ENCODE measurements around the gene MEIOC.
"Not testable (repeated sequence)": the region's sequence is repeated elsewhere in the genome, so short reads cannot be mapped to it uniquely, and the experiment has no call there.

MEIOC gene

DNA sequence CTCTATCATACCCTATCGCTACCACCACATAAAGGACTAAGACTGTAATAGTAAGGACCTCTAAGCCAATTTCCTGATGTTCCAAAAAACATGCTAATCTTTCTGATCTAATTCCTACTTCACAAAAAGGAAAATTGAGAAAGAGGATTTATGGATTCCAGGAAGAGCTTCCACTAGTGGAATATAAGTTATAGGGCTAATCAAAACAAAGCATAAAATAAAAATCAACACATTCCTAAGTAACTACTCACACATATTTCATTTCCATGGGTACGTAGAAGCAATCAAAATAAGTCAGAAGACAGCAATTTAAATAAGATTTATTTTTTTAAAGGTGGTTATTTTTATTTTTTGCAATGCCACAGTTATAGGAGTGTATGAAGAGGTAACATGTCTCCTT is 20.9 kb downstream of the MEIOC start:
- Histone ChIP-seq H3K36me3 (ENCODE audit: control insufficient read depth, insufficient read depth, low read length) (peaks cover 43% of the 10 kb centered on the region), H3K27me3 (ENCODE audit: control insufficient read depth, insufficient read depth, low read length) (no peaks in the 10 kb centered on the region), H3K27ac (ENCODE audit: low read depth, low read length) (no peak overlapping the region), H3K4me3 (ENCODE audit: low read depth, low read length) (no peak overlapping the region), H3K9me3 (ENCODE audit: control insufficient read depth, insufficient read depth, low read length) (no peaks in the 10 kb centered on the region), H3K9ac (ENCODE audit: low read depth, low read length) (no peak overlapping the region), H3K4me1 (ENCODE audit: control insufficient read depth, insufficient read depth, low read length) (no peaks in the 10 kb centered on the region)

DNA sequence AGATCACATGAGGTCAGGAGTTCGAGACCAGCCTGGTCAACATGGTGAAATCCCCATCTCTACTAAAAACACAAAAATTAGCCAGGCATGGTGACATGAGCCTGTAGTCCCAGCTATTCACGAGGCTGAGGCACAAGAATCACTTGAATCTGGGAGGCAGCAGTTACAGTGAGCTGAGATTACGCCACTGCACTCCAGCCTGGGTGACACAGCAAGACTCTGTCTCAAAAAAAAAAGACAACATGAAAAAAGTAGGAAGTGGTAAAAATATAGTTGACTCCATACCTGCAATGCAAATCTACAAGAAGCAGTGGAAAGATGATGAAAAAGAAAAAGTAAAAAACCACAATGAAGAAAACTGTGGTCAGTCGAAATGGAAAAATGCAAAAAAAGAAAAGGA is 27.0 kb downstream of the MEIOC start:
- H3K4me1 ChIP-seq (ENCODE audit: control insufficient read depth, insufficient read depth, low read length); H3K9ac ChIP-seq (ENCODE audit: low read depth, low read length); H3K27ac ChIP-seq (ENCODE audit: low read depth, low read length); H3K27me3 ChIP-seq (ENCODE audit: control insufficient read depth, insufficient read depth, low read length); H3K9me3 ChIP-seq (ENCODE audit: control insufficient read depth, insufficient read depth, low read length); H3K4me3 ChIP-seq (ENCODE audit: low read depth, low read length): not testable (repeated sequence)
- H3K36me3 ChIP-seq (ENCODE audit: control insufficient read depth, insufficient read depth, low read length), result peaks cover 56% of the 10 kb centered on the region

DNA sequence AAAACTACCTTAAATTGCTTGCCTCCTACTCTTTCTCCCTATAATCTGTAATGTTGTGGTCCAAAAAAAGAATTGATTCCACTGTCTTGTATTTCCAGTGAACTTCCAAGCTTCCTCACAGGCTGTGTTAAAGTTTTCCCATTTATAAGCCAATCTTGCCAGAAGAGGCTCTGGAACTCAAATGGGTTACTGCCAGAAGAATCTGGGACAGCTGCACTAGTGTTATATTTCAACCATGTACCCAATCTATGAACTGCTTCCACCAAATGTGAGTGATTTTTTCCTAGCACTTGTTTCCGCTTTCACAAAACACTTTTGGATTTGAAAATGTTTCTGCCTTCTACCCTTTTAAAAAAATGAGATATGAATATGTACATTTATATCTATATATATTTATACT is 31.5 kb downstream of the MEIOC start:
- H3K36me3 ChIP-seq (ENCODE audit: control insufficient read depth, insufficient read depth, low read length), result peaks cover 21% of the 10 kb centered on the region
- H3K9me3 ChIP-seq (ENCODE audit: control insufficient read depth, insufficient read depth, low read length), result no peaks in the 10 kb centered on the region
- no peak overlapping the region for H3K4me3 ChIP-seq (ENCODE audit: low read depth, low read length)
- H3K27me3 ChIP-seq (ENCODE audit: control insufficient read depth, insufficient read depth, low read length), result no peaks in the 10 kb centered on the region
- H3K27ac ChIP-seq (ENCODE audit: low read depth, low read length), result no peak overlapping the region
- no peak overlapping the region for H3K9ac ChIP-seq (ENCODE audit: low read depth, low read length)
- 0 out of 2 replicates have a peak, but pooled peaks cover 2% of the 10 kb centered on the region for H3K4me1 ChIP-seq (ENCODE audit: control insufficient read depth, insufficient read depth, low read length)

DNA sequence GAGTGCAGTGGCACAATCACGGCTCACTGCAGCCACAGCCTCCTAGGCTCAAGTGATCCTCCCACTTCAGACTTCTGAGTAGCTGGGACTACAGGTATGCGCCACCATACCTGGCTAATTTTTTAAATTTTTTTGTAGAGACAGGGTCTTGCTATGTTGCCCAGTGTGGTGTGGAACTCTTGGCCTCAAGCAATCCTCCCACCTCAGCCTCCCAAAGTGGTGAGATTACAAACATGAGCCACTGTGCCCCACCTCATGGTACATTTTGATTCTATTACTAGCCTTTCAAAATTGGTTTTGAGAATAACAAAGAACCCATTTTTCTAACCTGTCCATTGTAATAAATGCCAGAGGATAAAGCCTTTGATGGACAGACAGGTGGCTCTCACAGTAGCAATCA is 31.9 kb downstream of the MEIOC start:
- H3K9ac ChIP-seq (ENCODE audit: low read depth, low read length), result no peak overlapping the region
- H3K27me3 ChIP-seq (ENCODE audit: control insufficient read depth, insufficient read depth, low read length), result no peaks in the 10 kb centered on the region
- peaks cover 16% of the 10 kb centered on the region; the same call in 1 of the 2 replicates for H3K36me3 ChIP-seq (ENCODE audit: control insufficient read depth, insufficient read depth, low read length)
- H3K9me3 ChIP-seq (ENCODE audit: control insufficient read depth, insufficient read depth, low read length), result no peaks in the 10 kb centered on the region
- H3K4me1 ChIP-seq (ENCODE audit: control insufficient read depth, insufficient read depth, low read length), result 0 out of 2 replicates have a peak, but pooled peaks cover 2% of the 10 kb centered on the region
- H3K4me3 ChIP-seq (ENCODE audit: low read depth, low read length), result peak overlapping the region; percentile 98
- no peak overlapping the region for H3K27ac ChIP-seq (ENCODE audit: low read depth, low read length)

DNA sequence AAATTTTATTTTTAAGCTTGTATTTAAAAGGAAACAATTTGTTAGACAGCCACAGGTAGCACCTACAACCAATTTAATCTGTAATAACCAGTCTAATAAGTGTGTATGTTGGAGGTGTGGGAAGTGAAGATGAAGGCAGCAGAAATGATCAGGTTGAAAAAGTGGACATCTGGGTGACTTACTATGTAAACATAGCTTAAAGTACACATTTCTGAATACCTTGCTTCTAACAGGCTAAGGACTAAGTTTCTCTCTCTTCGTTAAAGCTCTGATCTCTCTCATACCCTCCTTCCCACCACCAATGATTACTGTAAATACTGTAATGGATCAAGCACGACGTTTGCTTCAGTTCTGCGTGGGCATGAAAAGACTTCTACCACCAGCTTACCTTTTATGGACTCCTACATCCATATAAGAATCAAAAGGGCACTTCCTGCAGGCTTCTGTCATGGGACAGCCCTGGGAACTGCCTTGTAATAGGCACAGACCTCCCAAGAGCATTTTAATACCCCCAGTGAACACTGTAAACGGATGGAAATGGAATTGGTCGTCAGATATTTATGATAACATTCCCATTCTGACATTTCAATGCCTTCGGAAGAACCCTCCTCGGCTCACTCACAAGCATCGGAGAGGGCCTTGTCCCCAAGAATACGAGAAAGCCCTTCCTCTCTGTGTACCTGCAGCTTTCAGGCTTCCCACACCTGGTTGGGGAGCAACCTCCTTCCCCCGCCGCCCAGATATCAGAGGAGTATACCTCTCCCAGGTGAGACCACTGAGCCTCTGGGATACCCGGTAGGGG is 32.6 kb downstream of the MEIOC start:
- no peaks in the 10 kb centered on the region for H3K27me3 ChIP-seq (ENCODE audit: control insufficient read depth, insufficient read depth, low read length)
- no peaks in the 10 kb centered on the region for H3K9me3 ChIP-seq (ENCODE audit: control insufficient read depth, insufficient read depth, low read length)
- H3K4me3 ChIP-seq (ENCODE audit: low read depth, low read length), result peak overlapping the region; percentile 98
- H3K4me1 ChIP-seq (ENCODE audit: control insufficient read depth, insufficient read depth, low read length), result 0 out of 2 replicates have a peak, but pooled peaks cover 2% of the 10 kb centered on the region
- H3K36me3 ChIP-seq (ENCODE audit: control insufficient read depth, insufficient read depth, low read length), result peaks cover 10% of the 10 kb centered on the region; the same call in 1 of the 2 replicates
- peak overlapping the region; percentile 85 for H3K27ac ChIP-seq (ENCODE audit: low read depth, low read length)
- peak overlapping the region; percentile 92 for H3K9ac ChIP-seq (ENCODE audit: low read depth, low read length)

DNA sequence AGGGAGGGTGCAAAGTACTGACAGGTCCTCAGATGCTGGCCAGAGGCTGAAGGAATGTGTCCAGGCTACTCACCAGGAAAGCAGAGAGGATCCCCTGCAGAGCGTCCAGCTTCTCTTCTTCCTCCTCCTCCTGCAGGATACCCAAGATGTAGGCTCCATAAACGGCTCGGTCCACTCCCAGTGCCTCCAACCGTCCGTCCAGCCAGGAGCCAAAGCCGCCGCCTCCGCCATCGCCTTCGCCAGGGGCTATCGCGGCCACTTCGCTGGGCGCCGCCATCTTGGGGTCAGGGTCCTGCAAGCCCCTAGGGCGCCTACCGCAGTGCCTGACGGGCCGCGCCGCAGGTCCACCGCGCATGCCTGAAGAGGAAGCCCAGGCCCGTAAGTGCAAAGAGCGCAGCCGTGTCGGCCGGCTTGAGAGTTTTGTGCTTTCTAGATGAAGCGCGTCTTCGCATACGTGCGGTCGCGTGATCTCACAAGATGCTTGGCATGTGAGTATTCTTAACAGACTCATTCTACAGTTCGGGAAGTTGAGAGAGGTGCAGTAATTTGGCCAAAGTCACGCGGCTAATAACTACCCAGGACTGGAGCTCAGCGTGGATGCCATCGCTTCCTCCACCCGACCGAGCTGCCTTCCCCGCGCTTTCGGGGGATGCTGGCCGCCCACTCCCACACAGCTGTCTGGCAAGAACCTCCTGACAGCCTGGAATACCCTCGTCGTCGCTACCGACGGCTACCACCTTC is 33.4 kb downstream of the MEIOC start, which contains the start of gene CCDC43:
CCDC43 (minus strand) TSS at position 300 of the 741 bp plus-strand sequence; CDS start at position 277, 23 bp downstream.
- 0 out of 2 replicates have a peak, but pooled peaks cover 2% of the 10 kb centered on the region for H3K4me1 ChIP-seq (ENCODE audit: control insufficient read depth, insufficient read depth, low read length)
- peak within 1 kb of the TSS; percentile 92 for H3K9ac ChIP-seq (ENCODE audit: low read depth, low read length)
- H3K27ac ChIP-seq (ENCODE audit: low read depth, low read length), result peak within 1 kb of the TSS; percentile 85
- H3K36me3 ChIP-seq (ENCODE audit: control insufficient read depth, insufficient read depth, low read length), result peaks cover 5% of the 10 kb centered on the region; the same call in 1 of the 2 replicates
- H3K4me3 ChIP-seq (ENCODE audit: low read depth, low read length), result peak within 1 kb of the TSS; percentile 98
- H3K27me3 ChIP-seq (ENCODE audit: control insufficient read depth, insufficient read depth, low read length), result no peaks in the 10 kb centered on the region
- H3K9me3 ChIP-seq (ENCODE audit: control insufficient read depth, insufficient read depth, low read length), result no peaks in the 10 kb centered on the region

DNA sequence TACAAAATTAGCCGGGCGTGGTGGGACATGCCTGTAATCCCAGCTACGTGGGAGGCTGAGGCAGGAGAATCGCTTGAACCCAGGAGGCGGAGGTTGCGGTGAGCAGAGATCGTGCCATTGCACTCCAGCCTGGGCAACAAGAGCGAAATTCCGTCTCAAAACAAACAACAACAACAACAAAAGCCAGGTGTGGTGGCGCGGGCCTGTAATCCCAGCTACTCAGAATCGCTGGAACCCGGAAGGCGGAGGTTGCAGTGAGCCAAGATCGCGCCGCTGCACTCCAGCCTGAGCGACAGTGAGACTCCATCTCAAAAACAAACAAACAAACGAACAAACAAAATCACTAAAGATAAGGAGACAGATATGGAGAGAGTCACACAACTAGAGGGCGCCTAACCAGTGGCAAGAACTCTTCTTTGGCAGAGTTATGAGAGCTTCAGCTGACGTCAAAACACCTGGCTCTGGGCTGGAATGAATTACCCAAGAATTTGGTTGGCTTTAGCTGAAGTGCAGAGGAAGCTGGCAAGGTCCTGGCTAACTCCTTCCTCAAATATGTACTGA is 34.6 kb downstream of the MEIOC start:
- H3K9ac ChIP-seq (ENCODE audit: low read depth, low read length); H3K4me3 ChIP-seq (ENCODE audit: low read depth, low read length); H3K9me3 ChIP-seq (ENCODE audit: control insufficient read depth, insufficient read depth, low read length); H3K27ac ChIP-seq (ENCODE audit: low read depth, low read length); H3K36me3 ChIP-seq (ENCODE audit: control insufficient read depth, insufficient read depth, low read length); H3K27me3 ChIP-seq (ENCODE audit: control insufficient read depth, insufficient read depth, low read length); H3K4me1 ChIP-seq (ENCODE audit: control insufficient read depth, insufficient read depth, low read length): not testable (repeated sequence)

DNA sequence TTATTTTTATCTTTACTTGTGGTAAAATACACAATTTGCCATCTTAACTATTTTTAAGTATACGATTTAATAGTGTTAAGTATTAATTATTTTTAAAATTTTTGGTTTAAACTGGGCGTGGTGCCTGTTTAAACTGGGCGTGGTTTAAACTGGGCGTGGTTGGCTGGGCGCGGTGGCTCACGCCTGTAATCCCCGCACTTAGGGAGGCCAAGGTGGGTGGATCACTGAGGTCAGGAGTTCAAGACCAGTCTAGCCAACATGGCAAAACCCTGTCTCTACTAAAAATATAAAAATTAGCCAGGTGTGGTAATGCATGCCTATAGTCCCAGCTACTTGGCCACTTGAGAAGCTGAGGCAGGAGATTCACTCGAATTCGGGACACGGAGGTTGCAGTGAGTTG is 37.3 kb downstream of the MEIOC start:
- Histone ChIP-seq H3K4me1 (ENCODE audit: control insufficient read depth, insufficient read depth, low read length) (0 out of 2 replicates have a peak, but pooled peaks cover under 1% of the 10 kb centered on the region), H3K9me3 (ENCODE audit: control insufficient read depth, insufficient read depth, low read length) (no peaks in the 10 kb centered on the region), H3K27me3 (ENCODE audit: control insufficient read depth, insufficient read depth, low read length) (no peaks in the 10 kb centered on the region), H3K4me3 (ENCODE audit: low read depth, low read length) (no peak overlapping the region), H3K36me3 (ENCODE audit: control insufficient read depth, insufficient read depth, low read length) (no peaks in the 10 kb centered on the region), H3K27ac (ENCODE audit: low read depth, low read length) (no peak overlapping the region), H3K9ac (ENCODE audit: low read depth, low read length) (no peak overlapping the region)

DNA sequence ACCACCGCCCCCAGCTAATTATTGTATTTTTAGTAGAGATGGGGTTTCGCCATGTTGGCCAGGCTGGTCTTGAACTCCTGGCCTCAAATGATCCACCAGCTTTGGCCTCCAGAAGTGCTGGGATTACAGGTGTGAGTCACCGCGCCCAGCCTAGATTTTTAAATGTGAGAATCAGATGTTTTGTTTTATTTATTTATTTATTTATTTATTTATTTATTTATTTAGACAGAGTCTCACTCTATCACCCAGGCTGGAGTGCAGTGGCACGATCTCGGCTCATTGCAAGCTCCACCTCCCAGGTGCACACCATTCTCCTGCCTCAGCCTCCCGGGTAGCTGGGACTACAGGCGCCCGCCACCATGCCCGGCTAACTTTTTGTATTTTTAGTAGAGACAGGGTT is 44.0 kb downstream of the MEIOC start:
- not testable (repeated sequence) for H3K27ac ChIP-seq (ENCODE audit: low read depth, low read length); H3K4me1 ChIP-seq (ENCODE audit: control insufficient read depth, insufficient read depth, low read length); H3K27me3 ChIP-seq (ENCODE audit: control insufficient read depth, insufficient read depth, low read length); H3K4me3 ChIP-seq (ENCODE audit: low read depth, low read length); H3K9me3 ChIP-seq (ENCODE audit: control insufficient read depth, insufficient read depth, low read length); H3K9ac ChIP-seq (ENCODE audit: low read depth, low read length); H3K36me3 ChIP-seq (ENCODE audit: control insufficient read depth, insufficient read depth, low read length)

GRCh38 chr17:44707755-44708400 is 51.6 kb downstream of the MEIOC start:
- H3K27ac ChIP-seq (ENCODE audit: low read depth, low read length), result peak overlapping the region; percentile 87
- H3K4me3 ChIP-seq (ENCODE audit: low read depth, low read length), result peak overlapping the region; percentile 88
- peak overlapping the region; percentile 81 for H3K9ac ChIP-seq (ENCODE audit: low read depth, low read length)
- peaks cover 7% of the 10 kb centered on the region; the same call in 1 of the 2 replicates for H3K4me1 ChIP-seq (ENCODE audit: control insufficient read depth, insufficient read depth, low read length)
- H3K27me3 ChIP-seq (ENCODE audit: control insufficient read depth, insufficient read depth, low read length), result no peaks in the 10 kb centered on the region
- H3K36me3 ChIP-seq (ENCODE audit: control insufficient read depth, insufficient read depth, low read length), result no peaks in the 10 kb centered on the region
- no peaks in the 10 kb centered on the region for H3K9me3 ChIP-seq (ENCODE audit: control insufficient read depth, insufficient read depth, low read length)
